M059J (cell line): ENCODE measurements around the gene PRR13. TPM values are rescaled to one million over a fixed set of nuclear protein-coding genes. Genes with fewer than 3 reads are reported as not detected.
A peak's percentile ranks its signal among the peaks of the same experiment; 100 is the strongest.

Experiments used
- DNase-seq: peaks from one replicate; pipeline ENCODE4 v3.0.0-alpha.2; 2012; ENCODE audit warnings: low read depth
- total RNA-seq: library from RNA; depleted of rRNA; stranded (reverse); fragments of >200 nt; shearing (Covaris generic); gene quantifications from 2 replicates; pipeline ENCODE4 v1.2.3, GENCODE V29; 2014

Gene PRR13
- total RNA-seq, 1 experiment from 2014 or later, result 146 TPM

- no peak for DNase-seq
These were observed 30.6 kb downstream of the PRR13 start for GRCh38 chr12:53472056-53472582.

GRCh38 chr12:53474077-53474476 lies 32.5 kb downstream of the PRR13 start:
- DNase-seq, result no peak

- no peak for DNase-seq
These were observed 33.3 kb downstream of the PRR13 start for GRCh38 chr12:53474819-53475218.

- no peak for DNase-seq
These were observed 35.3 kb downstream of the PRR13 start for GRCh38 chr12:53476769-53477209.

GRCh38 chr12:53478865-53479264 lies 37.3 kb downstream of the PRR13 start:
- DNase-seq, result no peak

GRCh38 chr12:53479331-53479730 lies 37.8 kb downstream of the PRR13 start:
- no peak for DNase-seq

- DNase-seq, result no peak
These were observed 39.2 kb downstream of the PRR13 start for GRCh38 chr12:53480491-53481442.

- DNase-seq, result peak; percentile 65
These were observed 39.9 kb downstream of the PRR13 start for GRCh38 chr12:53481458-53481857.

GRCh38 chr12:53481939-53482586 lies 40.5 kb downstream of the PRR13 start:
- DNase-seq, result peak; percentile 44

GRCh38 chr12:53482626-53483168 lies 41.2 kb downstream of the PRR13 start:
- DNase-seq, result no peak

GRCh38 chr12:53483225-53483978 lies 41.9 kb downstream of the PRR13 start:
- no peak for DNase-seq

- DNase-seq, result no peak
These were observed 42.4 kb downstream of the PRR13 start for GRCh38 chr12:53483979-53484377.

GRCh38 chr12:53484686-53485575 lies 43.4 kb downstream of the PRR13 start:
- peak; percentile 58 for DNase-seq

- DNase-seq, result no peak
These were observed 44.6 kb downstream of the PRR13 start for GRCh38 chr12:53485955-53486735.

GRCh38 chr12:53486736-53487487 lies 45.4 kb downstream of the PRR13 start:
- no peak for DNase-seq

GRCh38 chr12:53489242-53489864 lies 47.8 kb downstream of the PRR13 start:
- no peak for DNase-seq

GRCh38 chr12:53492188-53492587 lies 50.7 kb downstream of the PRR13 start:
- DNase-seq, result no peak

GRCh38 chr12:53492830-53493609 lies 51.5 kb downstream of the PRR13 start:
- peak; percentile 88 for DNase-seq
